ENCODE results near the gene OSBPL9.

- TF ChIP-seq EZH2 (IDR thresholded peaks at IDR 0.05; ENCODE audit: low read length) (no peak), CTCF (optimal IDR thresholded peaks at IDR 0.05 in 1 of 3, IDR thresholded peaks at IDR 0.05 in 1 of 3, conservative IDR thresholded peaks at IDR 0.05 in 1 of 3; ENCODE audit: extremely low read depth in 1 of 3, insufficient read depth in 2 of 3, low read length in 3 of 3) (no peak)
Measured at GRCh38 chr1:51644020-51644419, 27.1 kb downstream of the OSBPL9 start.

Data from keratinocyte (primary cell).